ENCODE data around the gene CNDP2. TPM values are rescaled to one million over a fixed set of nuclear protein-coding genes. Genes with fewer than 3 reads are reported as not detected.

The CNDP2 gene
- total RNA-seq, 1 donor from 2014 or later: 71.0 TPM

GRCh38 chr18:74456349-74457042, 39.7 kb upstream of the CNDP2 start:
- no peaks in the 10 kb centered on the region for H3K9me3 ChIP-seq (replicated peaks)
- TF ChIP-seq, protein P1, sequence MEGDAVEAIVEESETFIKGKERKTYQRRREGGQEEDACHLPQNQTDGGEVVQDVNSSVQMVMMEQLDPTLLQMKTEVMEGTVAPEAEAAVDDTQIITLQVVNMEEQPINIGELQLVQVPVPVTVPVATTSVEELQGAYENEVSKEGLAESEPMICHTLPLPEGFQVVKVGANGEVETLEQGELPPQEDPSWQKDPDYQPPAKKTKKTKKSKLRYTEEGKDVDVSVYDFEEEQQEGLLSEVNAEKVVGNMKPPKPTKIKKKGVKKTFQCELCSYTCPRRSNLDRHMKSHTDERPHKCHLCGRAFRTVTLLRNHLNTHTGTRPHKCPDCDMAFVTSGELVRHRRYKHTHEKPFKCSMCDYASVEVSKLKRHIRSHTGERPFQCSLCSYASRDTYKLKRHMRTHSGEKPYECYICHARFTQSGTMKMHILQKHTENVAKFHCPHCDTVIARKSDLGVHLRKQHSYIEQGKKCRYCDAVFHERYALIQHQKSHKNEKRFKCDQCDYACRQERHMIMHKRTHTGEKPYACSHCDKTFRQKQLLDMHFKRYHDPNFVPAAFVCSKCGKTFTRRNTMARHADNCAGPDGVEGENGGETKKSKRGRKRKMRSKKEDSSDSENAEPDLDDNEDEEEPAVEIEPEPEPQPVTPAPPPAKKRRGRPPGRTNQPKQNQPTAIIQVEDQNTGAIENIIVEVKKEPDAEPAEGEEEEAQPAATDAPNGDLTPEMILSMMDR (IDR thresholded peaks at IDR 0.05; ENCODE audit: borderline replicate concordance): no peak
- peaks cover 23% of the 10 kb centered on the region for H3K27me3 ChIP-seq (ENCODE audit: low read depth)
- H3K27ac ChIP-seq (replicated peaks): peak overlapping the region; percentile 94
- peak overlapping the region; percentile 82 for H3K4me3 ChIP-seq
- intact Hi-C loops (cut with micrococcal nuclease): no loop called here
- no peaks in the 10 kb centered on the region for H3K36me3 ChIP-seq
- H3K4me1 ChIP-seq: peaks cover 84% of the 10 kb centered on the region
- peak; percentile 25 for DNase-seq

DNA sequence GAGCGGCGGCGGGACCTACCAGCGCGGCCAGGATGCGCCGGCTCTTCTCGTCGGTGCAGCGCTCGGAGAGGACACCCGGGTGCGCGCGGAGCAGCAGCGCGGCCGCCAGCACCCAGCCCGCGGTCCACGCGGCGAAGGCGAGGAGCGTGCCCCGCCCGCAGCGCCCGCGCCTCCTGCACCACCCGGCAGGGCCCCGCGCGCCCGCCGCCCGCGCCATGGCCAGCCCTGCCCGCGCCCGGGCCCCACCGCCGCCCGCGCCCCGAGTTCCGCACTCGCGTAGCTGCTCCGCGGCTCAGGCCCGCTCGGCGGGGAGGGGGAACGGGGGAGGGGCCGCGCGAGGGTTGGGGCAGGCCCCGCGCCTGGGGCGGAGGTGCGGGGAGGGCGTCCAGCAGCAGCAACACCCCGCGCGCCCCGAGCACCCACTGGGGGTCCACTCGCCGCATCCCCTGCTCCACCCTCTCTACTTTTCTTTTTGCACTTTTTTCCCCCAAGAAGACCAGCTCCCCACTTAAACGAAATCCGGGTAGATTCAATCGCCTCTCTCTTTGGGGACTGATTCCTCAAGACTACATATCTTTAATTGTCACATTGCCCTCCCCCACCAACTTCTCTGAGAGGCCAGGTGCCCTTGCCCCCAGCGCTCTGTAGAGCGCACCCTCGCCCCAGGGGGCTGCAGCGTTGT, 39.0 kb upstream of the CNDP2 start, which contains the start of gene DIPK1C:
Gene DIPK1C (minus strand): TSS at position 266 of the 682 bp plus-strand sequence. CDS start 49 bp downstream, at position 217.
- DNase-seq: peak; percentile 57
- H3K27ac ChIP-seq (replicated peaks): peak within 1 kb of the TSS; percentile 94
- peaks cover 77% of the 10 kb centered on the region for H3K4me1 ChIP-seq

DNA sequence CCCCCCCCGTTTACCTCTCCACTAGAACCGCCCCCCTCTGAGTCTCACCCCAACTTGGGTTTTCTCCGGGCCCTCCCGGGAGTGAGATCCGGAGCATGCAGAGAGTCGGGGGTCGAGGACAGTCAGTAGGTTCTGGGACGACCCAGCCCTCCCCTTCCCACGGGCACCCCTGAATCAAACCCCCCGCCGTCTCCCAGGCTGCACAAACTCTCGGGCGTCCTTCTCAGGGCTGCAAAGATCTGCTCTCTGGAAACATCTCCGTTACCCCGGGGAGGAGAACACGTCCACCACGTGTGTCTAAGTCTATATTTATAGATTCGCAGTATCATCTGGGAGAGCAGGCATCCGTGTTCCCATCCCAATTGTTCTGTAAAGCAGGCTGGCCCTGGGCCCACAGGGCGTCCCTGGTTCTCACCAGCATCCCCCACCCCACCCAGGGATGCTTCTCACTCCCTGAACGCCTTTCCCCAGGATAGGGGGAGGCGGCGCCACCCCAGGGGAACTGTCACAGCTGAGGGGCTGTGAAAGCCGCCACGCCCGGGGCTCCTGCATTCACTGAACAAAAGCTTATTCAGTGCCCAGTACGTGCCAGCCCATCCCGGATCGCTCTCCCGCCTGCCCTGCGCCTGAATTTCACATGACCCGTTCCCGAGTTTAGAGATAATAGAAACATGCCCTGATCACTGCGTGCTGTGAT, 38.3 kb upstream of the CNDP2 start:
- H3K4me1 ChIP-seq: peaks cover 70% of the 10 kb centered on the region
- peak; percentile 74 for DNase-seq
- peaks cover 23% of the 10 kb centered on the region for H3K27me3 ChIP-seq (ENCODE audit: low read depth)
- peak overlapping the region; percentile 82 for H3K4me3 ChIP-seq
- H3K36me3 ChIP-seq: no peaks in the 10 kb centered on the region
- TF ChIP-seq, protein P1 (IDR thresholded peaks at IDR 0.05; ENCODE audit: borderline replicate concordance): no peak
- intact Hi-C loops (cut with micrococcal nuclease): no loop called here
- H3K9me3 ChIP-seq (replicated peaks): no peaks in the 10 kb centered on the region
- peak overlapping the region; percentile 94 for H3K27ac ChIP-seq (replicated peaks)

More for the DNA sequence above, 39.0 kb upstream of the CNDP2 start, which contains the start of gene DIPK1C:
- intact Hi-C loops (cut with micrococcal nuclease): no loop called here
- peak within 1 kb of the TSS; percentile 82 for H3K4me3 ChIP-seq
- peaks cover 23% of the 10 kb centered on the region for H3K27me3 ChIP-seq (ENCODE audit: low read depth)
- no peaks in the 10 kb centered on the region for H3K36me3 ChIP-seq
- TF ChIP-seq, protein P1 (IDR thresholded peaks at IDR 0.05; ENCODE audit: borderline replicate concordance): no peak
- no peaks in the 10 kb centered on the region for H3K9me3 ChIP-seq (replicated peaks)

DNA sequence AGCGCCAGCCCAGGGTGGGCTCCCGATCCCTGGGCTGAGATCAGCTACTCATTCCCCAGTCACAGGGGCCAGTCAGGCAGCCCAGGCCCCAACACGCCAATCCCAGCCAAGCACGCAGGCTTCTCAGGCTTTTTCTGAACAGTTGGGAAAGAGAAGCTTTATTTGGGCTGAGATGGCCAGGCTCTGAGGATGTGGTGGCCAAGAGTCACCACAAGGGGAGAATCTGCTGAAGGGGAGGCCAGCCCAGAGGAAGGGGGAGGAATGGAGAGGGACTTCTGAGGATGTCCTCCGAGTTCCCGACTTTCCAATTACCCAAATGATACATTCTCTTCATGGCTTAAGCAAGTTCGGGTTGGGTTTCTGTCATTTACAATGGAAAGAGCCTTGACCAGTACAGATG, 36.3 kb upstream of the CNDP2 start:
- DNase-seq: no peak
- peak overlapping the region; percentile 94 for H3K27ac ChIP-seq (replicated peaks)
- H3K27me3 ChIP-seq (ENCODE audit: low read depth): peaks cover 14% of the 10 kb centered on the region
- TF ChIP-seq, protein P1 (IDR thresholded peaks at IDR 0.05; ENCODE audit: borderline replicate concordance): peak; percentile 55
- intact Hi-C loops (cut with micrococcal nuclease): no loop called here
- H3K4me3 ChIP-seq: no peak overlapping the region
- no peaks in the 10 kb centered on the region for H3K36me3 ChIP-seq
- no peaks in the 10 kb centered on the region for H3K9me3 ChIP-seq (replicated peaks)
- peaks cover 50% of the 10 kb centered on the region for H3K4me1 ChIP-seq

DNA sequence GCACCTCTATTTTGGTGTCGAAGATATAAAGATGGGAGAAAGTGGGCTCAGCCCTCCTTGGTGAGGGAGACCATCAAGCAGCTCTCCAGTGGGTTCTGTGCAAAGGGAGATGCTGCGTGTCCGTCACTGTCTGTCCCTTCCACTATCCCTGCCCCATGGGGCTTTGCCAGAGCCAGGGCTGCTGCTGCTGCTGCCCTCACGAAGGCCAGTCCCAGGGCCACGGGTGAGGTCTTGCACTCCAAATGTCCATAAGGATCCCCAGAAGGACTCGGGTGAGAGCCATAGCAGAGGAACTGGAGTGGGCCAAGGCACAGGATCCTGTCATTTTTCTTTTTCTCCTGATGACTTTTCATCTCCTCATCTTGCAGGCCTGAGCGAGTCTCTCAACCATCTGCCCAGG, 35.3 kb upstream of the CNDP2 start:
- Histone ChIP-seq H3K4me1 (peaks cover 41% of the 10 kb centered on the region), H3K9me3 (replicated peaks) (no peaks in the 10 kb centered on the region), H3K27ac (replicated peaks) (no peak overlapping the region), H3K36me3 (no peaks in the 10 kb centered on the region), H3K4me3 (no peak overlapping the region), H3K27me3 (ENCODE audit: low read depth) (peaks cover 13% of the 10 kb centered on the region)
- TF ChIP-seq, protein P1 (IDR thresholded peaks at IDR 0.05; ENCODE audit: borderline replicate concordance): no peak
- DNase-seq: no peak
- intact Hi-C loops (cut with micrococcal nuclease): no loop called here
